ENCODE data around the gene MAP6D1. TPM values are rescaled to one million over a fixed set of nuclear protein-coding genes. Genes with fewer than 3 reads are reported as not detected.
A peak's percentile ranks its signal among the peaks of the same experiment; 100 is the strongest.

The MAP6D1 gene
- total and polyA plus RNA-seq, 12 donors, result 0.94 to 4.5 (median 2.4) TPM; not detected in 1

- H3K27ac ChIP-seq, result no peak overlapping the region
- H3K9me3 ChIP-seq, result no peaks in the 10 kb centered on the region
- ATAC-seq (peak; percentile 55 to 92 (median 83)), DNase-seq (peak; percentile 35 to 57)
- peaks cover 0 to 20% (median 5%) of the 10 kb centered on the region in 9 donors for H3K4me1 ChIP-seq
- H3K36me3 ChIP-seq, result peaks cover 0 to 98% (median 45%) of the 10 kb centered on the region in 9 donors
- TF ChIP-seq, protein P1, sequence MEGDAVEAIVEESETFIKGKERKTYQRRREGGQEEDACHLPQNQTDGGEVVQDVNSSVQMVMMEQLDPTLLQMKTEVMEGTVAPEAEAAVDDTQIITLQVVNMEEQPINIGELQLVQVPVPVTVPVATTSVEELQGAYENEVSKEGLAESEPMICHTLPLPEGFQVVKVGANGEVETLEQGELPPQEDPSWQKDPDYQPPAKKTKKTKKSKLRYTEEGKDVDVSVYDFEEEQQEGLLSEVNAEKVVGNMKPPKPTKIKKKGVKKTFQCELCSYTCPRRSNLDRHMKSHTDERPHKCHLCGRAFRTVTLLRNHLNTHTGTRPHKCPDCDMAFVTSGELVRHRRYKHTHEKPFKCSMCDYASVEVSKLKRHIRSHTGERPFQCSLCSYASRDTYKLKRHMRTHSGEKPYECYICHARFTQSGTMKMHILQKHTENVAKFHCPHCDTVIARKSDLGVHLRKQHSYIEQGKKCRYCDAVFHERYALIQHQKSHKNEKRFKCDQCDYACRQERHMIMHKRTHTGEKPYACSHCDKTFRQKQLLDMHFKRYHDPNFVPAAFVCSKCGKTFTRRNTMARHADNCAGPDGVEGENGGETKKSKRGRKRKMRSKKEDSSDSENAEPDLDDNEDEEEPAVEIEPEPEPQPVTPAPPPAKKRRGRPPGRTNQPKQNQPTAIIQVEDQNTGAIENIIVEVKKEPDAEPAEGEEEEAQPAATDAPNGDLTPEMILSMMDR (IDR thresholded peaks at IDR 0.05), result no peak
- H3K4me3 ChIP-seq, result no peak overlapping the region
- H3K27me3 ChIP-seq, result no peaks in the 10 kb centered on the region
- WGBS, 2 donors, result 40 to 47% methylated on average over 5 of the region's 5 CpGs
- intact Hi-C loops (cut with DNase I), result no loop called here
These were observed 49.6 kb downstream of the MAP6D1 start for GRCh38 chr3:183775781-183776180.

DNA sequence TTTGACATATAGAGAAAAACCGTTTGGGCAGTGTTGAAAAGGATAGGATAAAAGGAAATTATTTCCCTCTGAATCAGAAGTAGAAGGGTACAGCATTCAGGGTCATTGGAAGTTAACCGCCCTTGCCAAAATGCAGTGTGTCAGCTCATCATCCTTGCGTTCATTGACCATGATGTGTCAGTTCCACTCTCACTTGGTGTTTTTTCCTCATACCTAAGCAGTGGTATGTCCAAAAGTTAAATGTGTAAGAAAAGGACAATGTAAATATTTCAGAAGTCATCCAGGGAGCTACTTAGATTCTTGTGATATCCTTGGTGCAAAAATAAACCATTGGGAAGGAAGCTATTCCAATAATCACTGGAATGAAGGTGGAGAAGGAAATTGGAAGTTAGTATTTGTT lies 50.7 kb downstream of the MAP6D1 start:
- Histone ChIP-seq H3K9me3 (no peaks in the 10 kb centered on the region), H3K27me3 (no peaks in the 10 kb centered on the region), H3K4me3 (no peak overlapping the region), H3K36me3 (peaks cover 0 to 98% (median 45%) of the 10 kb centered on the region in 9 donors), H3K4me1 (peaks cover 0 to 13% (median 5%) of the 10 kb centered on the region in 9 donors), H3K27ac (no peak overlapping the region)
- DNase-seq, result no peak
- intact Hi-C loops (cut with DNase I), result no loop called here
- WGBS, 2 donors, result 74 to 87% methylated on average over 3 of the region's 3 CpGs
- no peak for ATAC-seq
- TF ChIP-seq, protein P1 (IDR thresholded peaks at IDR 0.05), result no peak

DNA sequence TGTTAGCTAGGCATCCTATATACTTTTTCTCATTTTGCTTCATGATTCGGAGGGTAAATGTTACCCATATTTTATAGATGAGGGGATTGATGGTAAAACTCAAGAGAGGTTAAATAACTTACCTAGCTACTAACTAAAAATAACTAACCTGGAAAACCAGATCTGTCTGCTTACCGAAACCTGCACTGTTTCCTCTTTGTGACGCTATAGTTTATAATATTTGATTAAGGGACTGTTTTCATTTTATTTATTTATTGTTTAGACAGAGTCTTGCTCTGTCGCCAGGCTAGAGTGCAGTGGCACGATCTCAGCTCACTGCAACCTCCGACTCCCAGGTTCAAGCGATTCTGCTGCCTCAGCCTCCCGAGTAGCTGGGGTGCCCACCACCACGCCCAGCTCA lies 55.9 kb downstream of the MAP6D1 start:
- H3K27me3 ChIP-seq, result no peaks in the 10 kb centered on the region
- TF ChIP-seq, protein P1 (IDR thresholded peaks at IDR 0.05), result no peak
- intact Hi-C loops (cut with DNase I), result loop anchor here in 9 of 10 donors (2.0 to 10.0 kb wide), 7 partner anchors 65 to 585 kb away; no protein-coding TSS in a partner anchor
- H3K4me1 ChIP-seq, result peaks cover 0 to 19% (median 7%) of the 10 kb centered on the region in 9 donors
- H3K4me3 ChIP-seq, result no peak overlapping the region
- DNase-seq (no peak), ATAC-seq (no peak)
- no peaks in the 10 kb centered on the region for H3K9me3 ChIP-seq
- WGBS, 2 donors, result 98 to 99% methylated on average over 9 of the region's 9 CpGs
- H3K27ac ChIP-seq, result no peak overlapping the region
- peaks cover 0 to 73% (median 12%) of the 10 kb centered on the region in 9 donors for H3K36me3 ChIP-seq

GRCh38 chr3:183768114-183768513 lies 57.3 kb downstream of the MAP6D1 start:
- 89 to 91% methylated on average over 8 of the region's 8 CpGs for WGBS, 2 donors
- TF ChIP-seq, protein P1 (IDR thresholded peaks at IDR 0.05), result no peak

More at GRCh38 chr3:183768114-183768513, 57.3 kb downstream of the MAP6D1 start:
- Histone ChIP-seq H3K9me3 (no peaks in the 10 kb centered on the region), H3K27ac (no peak overlapping the region), H3K4me3 (no peak overlapping the region), H3K27me3 (no peaks in the 10 kb centered on the region), H3K36me3 (peaks cover 0 to 73% (median 0%) of the 10 kb centered on the region in 9 donors), H3K4me1 (peaks cover 0 to 19% (median 7%) of the 10 kb centered on the region in 9 donors)
- ATAC-seq, result no peak
- intact Hi-C loops (cut with DNase I), result loop anchor here in 9 of 10 donors (2.0 to 10.0 kb wide), 7 partner anchors 63 to 583 kb away; no protein-coding TSS in a partner anchor
- no peak for DNase-seq
